ENCODE measurements around the gene TP53BP2.

DNA sequence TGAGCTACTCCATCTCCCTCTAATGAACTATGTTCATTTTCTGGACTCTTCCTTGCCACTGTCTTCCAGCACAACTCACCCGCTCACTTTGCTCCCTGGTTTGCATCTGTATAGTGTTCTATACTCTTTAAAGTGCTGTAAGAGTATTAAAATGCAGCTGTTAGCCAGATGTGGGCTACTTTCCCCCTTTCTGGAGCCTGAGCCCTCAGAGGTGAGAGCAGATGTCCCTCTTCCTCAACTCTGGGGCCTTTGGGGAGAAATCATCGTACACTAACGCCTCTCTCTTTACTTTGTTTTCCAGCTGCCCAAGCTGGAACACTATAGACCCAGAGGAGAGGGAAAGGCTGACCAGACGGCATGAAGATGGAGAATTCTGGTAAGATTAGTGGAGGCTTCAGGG is 94.1 kb downstream of the TP53BP2 start:
- TF ChIP-seq, protein P1, sequence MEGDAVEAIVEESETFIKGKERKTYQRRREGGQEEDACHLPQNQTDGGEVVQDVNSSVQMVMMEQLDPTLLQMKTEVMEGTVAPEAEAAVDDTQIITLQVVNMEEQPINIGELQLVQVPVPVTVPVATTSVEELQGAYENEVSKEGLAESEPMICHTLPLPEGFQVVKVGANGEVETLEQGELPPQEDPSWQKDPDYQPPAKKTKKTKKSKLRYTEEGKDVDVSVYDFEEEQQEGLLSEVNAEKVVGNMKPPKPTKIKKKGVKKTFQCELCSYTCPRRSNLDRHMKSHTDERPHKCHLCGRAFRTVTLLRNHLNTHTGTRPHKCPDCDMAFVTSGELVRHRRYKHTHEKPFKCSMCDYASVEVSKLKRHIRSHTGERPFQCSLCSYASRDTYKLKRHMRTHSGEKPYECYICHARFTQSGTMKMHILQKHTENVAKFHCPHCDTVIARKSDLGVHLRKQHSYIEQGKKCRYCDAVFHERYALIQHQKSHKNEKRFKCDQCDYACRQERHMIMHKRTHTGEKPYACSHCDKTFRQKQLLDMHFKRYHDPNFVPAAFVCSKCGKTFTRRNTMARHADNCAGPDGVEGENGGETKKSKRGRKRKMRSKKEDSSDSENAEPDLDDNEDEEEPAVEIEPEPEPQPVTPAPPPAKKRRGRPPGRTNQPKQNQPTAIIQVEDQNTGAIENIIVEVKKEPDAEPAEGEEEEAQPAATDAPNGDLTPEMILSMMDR (IDR thresholded peaks at IDR 0.05): no peak
- no peak for TF ChIP-seq POLR2A (IDR thresholded peaks at IDR 0.05)

Measured in Peyer's patch (tissue), 4 donors.